GM21367 (cell line): ENCODE results near the gene GKN2.
"Not testable (repeated sequence)": the region's sequence is repeated elsewhere in the genome, so short reads cannot be mapped to it uniquely, and the experiment has no call there.

ENCODE experiments used
- ATAC-seq: cut with Tn5 transposase; IDR thresholded peaks from one replicate; pipeline ENCODE4 v1.9.1; 2021; ENCODE audit not compliant: unreplicated experiment

The GKN2 gene

GRCh38 chr2:68961380-68961779 lies 8.7 kb upstream of the GKN2 start:
- ATAC-seq, result no peak

- no peak for ATAC-seq
Measured at GRCh38 chr2:68959001-68959400, 6.3 kb upstream of the GKN2 start.

- ATAC-seq, result not testable (repeated sequence)
Measured at GRCh38 chr2:68955432-68955831, 2.7 kb upstream of the GKN2 start.

GRCh38 chr2:68951899-68952298 lies 794 bp downstream of the GKN2 start:
- ATAC-seq, result no peak

GRCh38 chr2:68948710-68949109 lies 4.0 kb downstream of the GKN2 start:
- ATAC-seq, result no peak

GRCh38 chr2:68946117-68946516 lies 6.6 kb downstream of the GKN2 start:
- ATAC-seq, result no peak

GRCh38 chr2:68943581-68944568 lies 8.8 kb downstream of the GKN2 start:
- no peak for ATAC-seq

- no peak for ATAC-seq
Measured at GRCh38 chr2:68942827-68943226, 9.9 kb downstream of the GKN2 start.

GRCh38 chr2:68940369-68940768 lies 12.3 kb downstream of the GKN2 start:
- ATAC-seq, result no peak

GRCh38 chr2:68939962-68940361 lies 12.7 kb downstream of the GKN2 start:
- ATAC-seq, result no peak

GRCh38 chr2:68938938-68939337 lies 13.8 kb downstream of the GKN2 start:
- no peak for ATAC-seq

- ATAC-seq, result no peak
Measured at GRCh38 chr2:68937346-68938055, 15.2 kb downstream of the GKN2 start.

- ATAC-seq, result no peak
Measured at GRCh38 chr2:68936889-68937288, 15.8 kb downstream of the GKN2 start.

GRCh38 chr2:68936427-68936826 lies 16.3 kb downstream of the GKN2 start:
- ATAC-seq, result no peak

GRCh38 chr2:68935471-68935870 lies 17.2 kb downstream of the GKN2 start:
- no peak for ATAC-seq

- ATAC-seq, result no peak
Measured at GRCh38 chr2:68934021-68934420, 18.7 kb downstream of the GKN2 start.

GRCh38 chr2:68932402-68932801 lies 20.3 kb downstream of the GKN2 start:
- ATAC-seq, result no peak

- no peak for ATAC-seq
Measured at GRCh38 chr2:68931799-68932198, 20.9 kb downstream of the GKN2 start.

- ATAC-seq, result no peak
Measured at GRCh38 chr2:68931149-68931711, 21.5 kb downstream of the GKN2 start.

- ATAC-seq, result no peak
Measured at GRCh38 chr2:68926796-68927195, 25.9 kb downstream of the GKN2 start.

GRCh38 chr2:68925295-68925896 lies 27.3 kb downstream of the GKN2 start:
- ATAC-seq, result no peak
